Neural cell (in vitro differentiated cells): ENCODE results near the gene DSTN.

Experiments
- CTCF ChIP-seq: fragments of 450-650 bp; IDR thresholded peaks from 2 replicates; pipeline ENCODE4 v1.5.1; 2014; ENCODE audit warnings: antibody characterized with exemption, mild to moderate bottlenecking, moderate library complexity; ENCODE audit not compliant: poor library complexity, severe bottlenecking
- SMC3 ChIP-seq: fragments of 450-650 bp; conservative IDR thresholded peaks from 2 replicates; pipeline ENCODE4 v1.6.1; 2014; ENCODE audit warnings: antibody characterized with exemption, mild to moderate bottlenecking, moderate library complexity; ENCODE audit not compliant: poor library complexity

DNA sequence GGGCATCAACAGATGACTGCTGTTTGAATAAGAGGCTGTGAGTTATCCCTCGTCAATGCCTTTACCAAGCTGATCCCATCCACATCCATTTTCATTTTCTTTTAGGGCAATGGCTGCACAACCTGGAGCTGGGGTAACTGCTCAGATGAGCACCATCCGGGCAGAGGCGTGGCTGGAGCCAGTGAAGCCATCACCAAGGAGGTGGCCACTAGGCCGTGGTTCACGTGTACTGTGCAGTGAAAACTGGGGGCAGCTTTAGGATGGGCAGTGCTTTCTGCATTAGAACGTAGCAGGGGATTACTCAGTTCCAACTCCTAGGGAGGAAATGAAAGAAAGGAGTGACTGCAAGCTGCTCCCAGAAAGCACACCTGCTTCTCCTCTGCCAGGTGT, 60.9 kb downstream of the DSTN start:
- TF ChIP-seq SMC3 = no peak
- no peak for TF ChIP-seq CTCF
